ENCODE data around the gene LPO. TPM values are rescaled to one million over a fixed set of nuclear protein-coding genes. Genes with fewer than 3 reads are reported as not detected.
A peak's percentile ranks its signal among the peaks of the same experiment; 100 is the strongest.

The LPO gene
- total and polyA plus RNA-seq, 2 donors (not counting 1 experiment from before 2014, with no cell fraction given), result not detected

- no peak overlapping the region for H3K9ac ChIP-seq (ENCODE audit: insufficient read depth, low read length)
- H2AFZ ChIP-seq (ENCODE audit: low read length), result no peak overlapping the region
- no peak for TF ChIP-seq CTCF (conservative IDR thresholded peaks at IDR 0.05 in 1 of 2, IDR thresholded peaks at IDR 0.05 in 1 of 2; ENCODE audit: low read depth in 1 of 2, low read length in 2 of 2)
- TF ChIP-seq EZH2 (IDR thresholded peaks at IDR 0.05; ENCODE audit: low read length, missing control alignments), result no peak
Measured at GRCh38 chr17:58311429-58311894, 73.1 kb downstream of the LPO start.

GRCh38 chr17:58312021-58312630, 73.7 kb downstream of the LPO start:
- TF ChIP-seq CTCF (conservative IDR thresholded peaks at IDR 0.05 in 1 of 2, IDR thresholded peaks at IDR 0.05 in 1 of 2; ENCODE audit: low read depth in 1 of 2, low read length in 2 of 2) (no peak), EZH2 (IDR thresholded peaks at IDR 0.05; ENCODE audit: low read length, missing control alignments) (no peak)
- H3K27me3 ChIP-seq (ENCODE audit: control insufficient read depth, insufficient read depth, low read length), result no peaks in the 10 kb centered on the region
- no peaks in the 10 kb centered on the region for H3K9me3 ChIP-seq (ENCODE audit: control insufficient read depth, insufficient read depth, low read depth, low read length)
- H3K4me1 ChIP-seq (ENCODE audit: control insufficient read depth, extremely low read depth, insufficient read depth, low read length), result no peaks in the 10 kb centered on the region
- H3K9ac ChIP-seq (ENCODE audit: insufficient read depth, low read length), result no peak overlapping the region
- H4K20me1 ChIP-seq (ENCODE audit: control insufficient read depth, extremely low read depth, insufficient read depth, low read length), result no peaks in the 10 kb centered on the region
- no peak overlapping the region for H2AFZ ChIP-seq (ENCODE audit: low read length)
- H3K36me3 ChIP-seq (ENCODE audit: control insufficient read depth, insufficient read depth, low read length), result no peaks in the 10 kb centered on the region
- no peak overlapping the region for H3K27ac ChIP-seq (ENCODE audit: insufficient read depth, low read length)
- no peak for DNase-seq (ENCODE audit: low read depth in 2 of 2)
- no peak overlapping the region for H3K4me2 ChIP-seq (ENCODE audit: extremely low read depth, insufficient read depth, low read length)
- no peaks in the 10 kb centered on the region for H3K79me2 ChIP-seq (ENCODE audit: control insufficient read depth, insufficient read depth, low read length)
- H3K4me3 ChIP-seq (replicated peaks in 1 of 4; ENCODE audit: control extremely low read depth in 1 of 4, insufficient read depth in 1 of 4, low read depth in 3 of 4, low read length in 4 of 4), result no peak overlapping the region

More at GRCh38 chr17:58311429-58311894, 73.1 kb downstream of the LPO start:
- Histone ChIP-seq H3K36me3 (ENCODE audit: control insufficient read depth, insufficient read depth, low read length) (no peaks in the 10 kb centered on the region), H3K4me2 (ENCODE audit: extremely low read depth, insufficient read depth, low read length) (no peak overlapping the region), H3K27ac (ENCODE audit: insufficient read depth, low read length) (no peak overlapping the region), H3K4me1 (ENCODE audit: control insufficient read depth, extremely low read depth, insufficient read depth, low read length) (no peaks in the 10 kb centered on the region), H4K20me1 (ENCODE audit: control insufficient read depth, extremely low read depth, insufficient read depth, low read length) (no peaks in the 10 kb centered on the region), H3K4me3 (replicated peaks in 1 of 4; ENCODE audit: control extremely low read depth in 1 of 4, insufficient read depth in 1 of 4, low read depth in 3 of 4, low read length in 4 of 4) (no peak overlapping the region), H3K79me2 (ENCODE audit: control insufficient read depth, insufficient read depth, low read length) (no peaks in the 10 kb centered on the region), H3K9me3 (ENCODE audit: control insufficient read depth, insufficient read depth, low read depth, low read length) (no peaks in the 10 kb centered on the region), H3K27me3 (ENCODE audit: control insufficient read depth, insufficient read depth, low read length) (no peaks in the 10 kb centered on the region)
- no peak for DNase-seq (ENCODE audit: low read depth in 2 of 2)

- Histone ChIP-seq H3K27ac (ENCODE audit: insufficient read depth, low read length) (no peak overlapping the region), H4K20me1 (ENCODE audit: control insufficient read depth, extremely low read depth, insufficient read depth, low read length) (no peaks in the 10 kb centered on the region), H2AFZ (ENCODE audit: low read length) (no peak overlapping the region), H3K9ac (ENCODE audit: insufficient read depth, low read length) (no peak overlapping the region), H3K9me3 (ENCODE audit: control insufficient read depth, insufficient read depth, low read depth, low read length) (no peaks in the 10 kb centered on the region), H3K79me2 (ENCODE audit: control insufficient read depth, insufficient read depth, low read length) (no peaks in the 10 kb centered on the region), H3K4me1 (ENCODE audit: control insufficient read depth, extremely low read depth, insufficient read depth, low read length) (no peaks in the 10 kb centered on the region), H3K4me2 (ENCODE audit: extremely low read depth, insufficient read depth, low read length) (no peak overlapping the region), H3K4me3 (replicated peaks in 1 of 4; ENCODE audit: control extremely low read depth in 1 of 4, insufficient read depth in 1 of 4, low read depth in 3 of 4, low read length in 4 of 4) (no peak overlapping the region), H3K27me3 (ENCODE audit: control insufficient read depth, insufficient read depth, low read length) (no peaks in the 10 kb centered on the region), H3K36me3 (ENCODE audit: control insufficient read depth, insufficient read depth, low read length) (no peaks in the 10 kb centered on the region)
- no peak for DNase-seq (ENCODE audit: low read depth in 2 of 2)
- TF ChIP-seq CTCF (conservative IDR thresholded peaks at IDR 0.05 in 1 of 2, IDR thresholded peaks at IDR 0.05 in 1 of 2; ENCODE audit: low read depth in 1 of 2, low read length in 2 of 2) (peak in 1 of 2 donors; percentile 4), EZH2 (IDR thresholded peaks at IDR 0.05; ENCODE audit: low read length, missing control alignments) (no peak)
Measured at GRCh38 chr17:58312829-58313228, 74.4 kb downstream of the LPO start.
